Retinal pigment epithelial cell (primary cell): ENCODE data around the gene ABCG1.

Source experiments
- DNase-seq: peaks from one replicate; pipeline ENCODE4 v3.0.0-alpha.2; 2010; ENCODE audit warnings: low read depth
- H3K4me3 ChIP-seq: 2 replicates; pipeline ENCODE4 v1.5.1; 2011; ENCODE audit warnings: mild to moderate bottlenecking, low read length, control low read depth, moderate library complexity
- TF ChIP-seq, protein P1 (sequence below): conservative IDR thresholded peaks from 2 replicates; pipeline ENCODE4 v1.5.1; 2011; ENCODE audit warnings: low read depth, low read length, control low read depth, inconsistent platforms

Gene ABCG1

DNA sequence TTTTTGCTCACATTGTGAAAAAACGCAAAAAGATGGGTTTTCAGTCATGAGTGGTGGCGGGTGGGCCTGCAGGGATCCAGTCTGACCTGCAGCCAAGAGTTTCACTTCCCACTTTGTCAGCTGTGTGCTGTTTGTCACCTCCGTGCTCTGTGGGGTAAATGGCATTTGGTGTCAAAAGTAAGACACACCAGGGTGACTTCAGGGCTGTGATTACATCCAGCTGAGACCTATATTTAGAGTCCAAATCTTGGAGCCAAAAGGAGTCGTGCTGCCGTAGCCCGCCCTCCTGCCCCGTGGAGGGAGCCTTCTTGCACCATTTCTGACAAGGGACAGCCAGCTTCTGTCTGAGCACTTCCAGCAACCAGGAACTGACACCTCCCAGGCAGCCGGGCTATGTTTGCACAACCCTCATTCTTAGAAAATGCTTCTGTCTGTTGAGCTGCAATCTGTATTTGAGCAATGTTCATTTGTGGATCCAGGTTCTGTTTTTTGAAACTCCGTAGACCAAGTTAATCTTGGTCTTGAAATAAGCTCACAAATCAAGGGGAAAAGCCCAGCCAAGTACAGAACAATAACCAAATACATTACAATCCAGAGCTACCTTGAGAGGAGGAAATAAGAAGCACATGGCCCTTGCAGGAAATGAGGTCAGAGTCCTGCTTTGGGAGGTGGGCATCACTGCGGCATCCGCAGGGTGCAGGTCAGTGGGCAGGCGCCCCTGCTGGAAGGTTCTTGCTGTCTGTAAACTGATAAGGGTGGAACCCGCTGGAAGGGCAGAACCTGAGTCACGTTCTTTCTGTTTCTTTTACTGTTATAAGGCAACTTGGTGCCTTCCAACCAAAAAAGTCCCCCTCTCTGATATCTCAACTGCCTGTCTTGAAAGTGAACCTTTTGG, 14.4 kb downstream of the ABCG1 start:
- TF ChIP-seq, protein P1, sequence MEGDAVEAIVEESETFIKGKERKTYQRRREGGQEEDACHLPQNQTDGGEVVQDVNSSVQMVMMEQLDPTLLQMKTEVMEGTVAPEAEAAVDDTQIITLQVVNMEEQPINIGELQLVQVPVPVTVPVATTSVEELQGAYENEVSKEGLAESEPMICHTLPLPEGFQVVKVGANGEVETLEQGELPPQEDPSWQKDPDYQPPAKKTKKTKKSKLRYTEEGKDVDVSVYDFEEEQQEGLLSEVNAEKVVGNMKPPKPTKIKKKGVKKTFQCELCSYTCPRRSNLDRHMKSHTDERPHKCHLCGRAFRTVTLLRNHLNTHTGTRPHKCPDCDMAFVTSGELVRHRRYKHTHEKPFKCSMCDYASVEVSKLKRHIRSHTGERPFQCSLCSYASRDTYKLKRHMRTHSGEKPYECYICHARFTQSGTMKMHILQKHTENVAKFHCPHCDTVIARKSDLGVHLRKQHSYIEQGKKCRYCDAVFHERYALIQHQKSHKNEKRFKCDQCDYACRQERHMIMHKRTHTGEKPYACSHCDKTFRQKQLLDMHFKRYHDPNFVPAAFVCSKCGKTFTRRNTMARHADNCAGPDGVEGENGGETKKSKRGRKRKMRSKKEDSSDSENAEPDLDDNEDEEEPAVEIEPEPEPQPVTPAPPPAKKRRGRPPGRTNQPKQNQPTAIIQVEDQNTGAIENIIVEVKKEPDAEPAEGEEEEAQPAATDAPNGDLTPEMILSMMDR = peak; percentile 40
- no peak for DNase-seq
- H3K4me3 ChIP-seq = no peak overlapping the region

DNA sequence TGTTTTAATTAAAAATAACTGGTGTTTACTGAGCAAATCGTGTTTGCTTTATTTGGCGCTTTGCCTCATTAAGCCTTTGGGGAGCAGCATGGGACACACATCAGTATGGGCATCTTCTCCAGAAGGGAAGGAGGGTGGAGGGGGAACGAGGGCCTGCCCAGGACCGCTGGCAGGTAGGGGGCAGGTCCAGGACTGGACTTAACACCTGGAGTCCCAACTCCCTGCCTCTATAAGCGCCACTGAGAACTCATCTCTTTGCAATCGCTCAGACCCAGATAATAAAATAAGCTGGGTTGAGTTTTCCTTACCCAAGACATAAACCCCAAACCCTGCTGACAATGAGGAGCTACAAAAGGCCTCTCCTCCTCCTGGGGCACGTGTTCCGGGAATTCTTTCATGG, 15.1 kb downstream of the ABCG1 start:
- TF ChIP-seq, protein P1 = no peak
- peak overlapping the region; percentile 40 for H3K4me3 ChIP-seq
- DNase-seq = no peak

DNA sequence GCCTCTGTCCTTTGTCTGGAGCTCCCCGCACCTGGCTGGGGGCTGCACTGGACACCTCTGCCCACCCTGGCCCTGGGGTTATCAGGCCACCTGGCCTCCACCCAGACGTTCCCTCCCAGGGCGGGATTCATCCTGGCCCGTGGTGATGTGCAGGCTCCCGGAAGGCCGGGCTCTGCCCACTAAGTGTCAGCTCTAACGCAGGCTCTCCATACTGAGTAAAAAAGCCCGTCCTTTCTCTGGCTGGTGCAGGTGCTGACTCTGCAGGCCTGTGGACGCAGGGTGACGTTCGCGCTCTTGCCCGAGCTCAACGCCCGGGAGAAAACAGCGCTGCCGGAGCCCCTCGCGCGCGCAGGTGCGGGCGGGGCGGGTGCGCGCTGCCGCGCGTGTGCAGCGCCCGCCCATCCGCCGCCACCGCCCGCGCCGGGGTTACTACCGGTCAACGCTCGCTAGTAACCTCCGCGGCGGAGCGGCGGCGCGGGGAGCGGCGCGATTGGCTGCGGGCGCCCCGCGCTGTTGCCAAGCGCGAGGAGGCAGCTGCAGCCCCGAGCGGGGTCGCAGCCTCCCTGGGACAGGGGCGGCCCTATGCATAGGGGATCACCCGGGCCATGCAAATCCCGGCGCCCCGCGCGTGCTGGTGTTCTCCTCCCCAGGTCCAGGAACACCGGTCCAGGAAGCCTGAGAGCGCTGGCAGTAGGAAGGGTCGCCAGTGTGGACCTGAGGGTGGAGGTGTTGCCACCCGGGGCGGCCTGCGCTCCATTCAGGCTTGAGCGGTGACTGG, 15.7 kb downstream of the ABCG1 start:
- TF ChIP-seq, protein P1 = no peak
- H3K4me3 ChIP-seq = peak overlapping the region; percentile 40
- peak; percentile 57 for DNase-seq

DNA sequence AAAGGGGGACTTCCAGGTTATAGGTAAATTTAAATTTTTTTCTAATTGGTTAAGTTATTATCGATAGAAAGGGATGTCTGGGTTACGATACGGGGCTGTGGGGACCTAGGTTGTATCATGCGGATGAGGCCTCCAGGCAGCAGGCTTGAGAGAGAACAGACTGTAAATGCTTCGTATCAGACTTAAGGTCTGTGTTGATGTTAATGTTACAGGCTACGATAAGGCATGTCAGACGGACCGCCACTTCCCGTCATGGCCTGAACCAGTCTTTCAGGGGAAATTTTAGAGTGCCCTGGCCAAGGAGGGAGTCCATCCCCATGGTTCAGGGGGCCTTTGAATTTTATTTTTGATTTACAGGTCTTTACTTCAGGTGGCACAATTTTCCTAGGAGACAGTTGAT, 16.7 kb downstream of the ABCG1 start:
- no peak for DNase-seq
- no peak overlapping the region for H3K4me3 ChIP-seq
- TF ChIP-seq, protein P1 = no peak

DNA sequence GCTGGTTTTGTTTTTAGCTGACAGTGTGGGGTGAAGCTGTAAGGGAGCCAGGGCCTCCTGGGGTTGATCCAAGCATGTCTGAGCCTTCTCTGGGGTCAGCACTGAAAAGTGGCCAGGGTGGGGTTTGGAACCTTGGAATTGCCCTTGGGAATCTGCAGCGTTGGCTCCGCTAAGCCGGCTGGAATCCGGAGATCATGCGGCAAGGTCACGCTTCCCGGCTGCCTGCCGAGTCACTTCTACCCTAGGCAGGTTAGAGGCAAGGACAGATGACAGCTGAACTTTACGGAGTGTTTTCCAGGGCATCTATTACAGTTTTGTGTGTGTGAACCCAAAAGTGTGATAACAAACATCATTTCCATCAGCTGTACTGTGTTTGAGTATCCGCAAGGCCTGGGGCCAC, 17.1 kb downstream of the ABCG1 start:
- no peak for DNase-seq
- TF ChIP-seq, protein P1 = no peak
- no peak overlapping the region for H3K4me3 ChIP-seq

DNA sequence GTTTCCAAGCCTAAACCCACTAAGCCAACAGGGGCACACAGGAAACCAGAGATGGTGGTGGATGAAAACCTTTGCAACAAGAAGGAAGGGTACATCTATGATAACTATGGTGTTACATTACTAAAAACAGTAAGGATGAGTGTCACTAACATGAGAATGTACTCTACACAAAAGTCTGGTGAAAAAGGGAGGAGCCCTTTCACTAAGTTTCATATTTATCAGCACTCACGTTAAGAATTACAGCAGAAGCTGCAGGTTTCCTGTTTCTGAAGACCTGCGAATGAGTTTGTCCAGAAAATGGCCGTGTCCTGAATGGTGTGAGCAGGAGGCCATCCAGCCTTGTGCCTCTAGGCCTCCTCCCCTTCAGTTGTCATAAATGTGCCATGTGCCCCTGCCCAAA, 17.8 kb downstream of the ABCG1 start:
- no peak overlapping the region for H3K4me3 ChIP-seq
- DNase-seq = no peak
- TF ChIP-seq, protein P1 = no peak
